ENCODE measurements around the gene ZIK1. TPM values are rescaled to one million over a fixed set of nuclear protein-coding genes. Genes with fewer than 3 reads are reported as not detected.
A peak's percentile ranks its signal among the peaks of the same experiment; 100 is the strongest.

The ZIK1 gene
- total RNA-seq: 10 to 100 TPM in 1 of 4 donors, 1 to 10 TPM in 3; 4.4 to 14.5 (median 6.4) TPM

GRCh38 chr19:57583521-57584416, at the start of gene ZIK1:
Gene ZIK1 (plus strand): TSS chr19:57584145. CDS start chr19:57584357, 212 bp downstream.
- TF ChIP-seq EP300 (IDR thresholded peaks at IDR 0.05) (no peak), POLR2A (IDR thresholded peaks at IDR 0.05) (peak in 1 of 2 donors; percentile 5), POLR2AphosphoS5 (IDR thresholded peaks at IDR 0.05) (no peak), CTCF (IDR thresholded peaks at IDR 0.05) (peak in 1 of 4 experiments; percentile 36)
- Histone ChIP-seq H3K36me3 (peaks cover 0 to 38% of the 10 kb centered on the region in 2 donors), H3K9me3 (peaks cover 0 to 46% (median 4%) of the 10 kb centered on the region in 3 donors), H3K27ac (peak within 1 kb of the TSS in 3 of 4 donors; percentile 52 to 66 (median 64)), H3K27me3 (no peaks in the 10 kb centered on the region), H3K4me3 (peak within 1 kb of the TSS; percentile 53 to 71), H3K4me1 (peaks cover 0 to 24% (median 13%) of the 10 kb centered on the region in 3 donors)
- WGBS, 2 donors (ENCODE audit: low coverage in 1 of 2): 0% methylated on average over 1 of the region's 76 CpGs; no CpG with 5 or more reads in 1 of the 2 donors
- ATAC-seq: peak; percentile 93

- peaks cover 3 to 100% (median 5%) of the 10 kb centered on the region in 3 donors for H3K9me3 ChIP-seq
- H3K4me3 ChIP-seq: no peak overlapping the region
- no peak overlapping the region for H3K27ac ChIP-seq
- peaks cover 31 to 100% of the 10 kb centered on the region in 2 donors for H3K36me3 ChIP-seq
- no peaks in the 10 kb centered on the region for H3K27me3 ChIP-seq
- no peaks in the 10 kb centered on the region for H3K4me1 ChIP-seq
- WGBS, 2 donors (ENCODE audit: low coverage in 1 of 2): 91 to 98% methylated on average over 7 of the region's 7 CpGs
- ATAC-seq: no peak
- TF ChIP-seq POLR2A (IDR thresholded peaks at IDR 0.05): no peak
- TF ChIP-seq EP300 (IDR thresholded peaks at IDR 0.05): no peak
- TF ChIP-seq CTCF (IDR thresholded peaks at IDR 0.05): no peak
- no peak for TF ChIP-seq POLR2AphosphoS5 (IDR thresholded peaks at IDR 0.05)
These were observed 45.9 kb upstream of the ZIK1 start for GRCh38 chr19:57537953-57538547.

GRCh38 chr19:57546513-57546912, 37.4 kb upstream of the ZIK1 start:
- Histone ChIP-seq H3K27ac (no peak overlapping the region), H3K36me3 (peaks cover 33 to 100% of the 10 kb centered on the region in 2 donors), H3K9me3 (peaks cover 6 to 100% (median 11%) of the 10 kb centered on the region in 3 donors), H3K4me3 (no peak overlapping the region), H3K27me3 (no peaks in the 10 kb centered on the region), H3K4me1 (no peaks in the 10 kb centered on the region)
- WGBS, 2 donors (ENCODE audit: low coverage in 1 of 2): 100% methylated on average over 1 of the region's 1 CpG; no CpG with 5 or more reads in 1 of the 2 donors
- TF ChIP-seq CTCF (IDR thresholded peaks at IDR 0.05): no peak
- TF ChIP-seq POLR2AphosphoS5 (IDR thresholded peaks at IDR 0.05): no peak
- TF ChIP-seq EP300 (IDR thresholded peaks at IDR 0.05): no peak
- no peak for TF ChIP-seq POLR2A (IDR thresholded peaks at IDR 0.05)
- no peak for ATAC-seq

GRCh38 chr19:57552432-57552831, 31.5 kb upstream of the ZIK1 start:
- TF ChIP-seq EP300 (IDR thresholded peaks at IDR 0.05) (no peak), POLR2A (IDR thresholded peaks at IDR 0.05) (no peak), POLR2AphosphoS5 (IDR thresholded peaks at IDR 0.05) (no peak), CTCF (IDR thresholded peaks at IDR 0.05) (no peak)
- no peak for ATAC-seq
- Histone ChIP-seq H3K4me3 (no peak overlapping the region), H3K9me3 (peaks cover 0 to 91% (median 4%) of the 10 kb centered on the region in 3 donors), H3K4me1 (no peaks in the 10 kb centered on the region), H3K36me3 (peaks cover 7 to 99% of the 10 kb centered on the region in 2 donors), H3K27me3 (no peaks in the 10 kb centered on the region), H3K27ac (no peak overlapping the region)
- 100% methylated on average over 1 of the region's 2 CpGs; no CpG with 5 or more reads in 1 of the 2 donors for WGBS, 2 donors (ENCODE audit: low coverage in 1 of 2)

Measured in gastroesophageal sphincter (tissue), 4 donors.